ENCODE data around the gene NELL1. TPM values are rescaled to one million over a fixed set of nuclear protein-coding genes. Genes with fewer than 3 reads are reported as not detected.

The NELL1 gene
- total and polyA plus RNA-seq, 2 experiments from 2014 or later = 8.9 to 20.1 TPM

- 97% methylated on average over 1 of the region's 1 CpG for WGBS (ENCODE audit: low lambda C conversion rate, missing lambda C conversion rate)
- Histone ChIP-seq H4K20me1 (ENCODE audit: insufficient read depth, poor library complexity, severe bottlenecking) (no peaks in the 10 kb centered on the region), H3K36me3 (replicated peaks; ENCODE audit: insufficient read depth, low read depth) (no peaks in the 10 kb centered on the region), H3K27me3 (no peaks in the 10 kb centered on the region), H2AFZ (no peak overlapping the region), H3K4me2 (no peak overlapping the region), H3K79me2 (no peaks in the 10 kb centered on the region), H3K4me1 (ENCODE audit: insufficient read depth) (no peaks in the 10 kb centered on the region), H3K27ac (no peak overlapping the region), H3K4me3 (no peak overlapping the region), H3K9me3 (ENCODE audit: low read depth) (no peaks in the 10 kb centered on the region), H3K9me2 (replicated peaks; ENCODE audit: insufficient read depth) (no peaks in the 10 kb centered on the region)
- TF ChIP-seq EZH2 (IDR thresholded peaks at IDR 0.05; ENCODE audit: borderline replicate concordance) (no peak), EZH2phosphoT487 (IDR thresholded peaks at IDR 0.05; ENCODE audit: low read depth, severe bottlenecking, unreplicated experiment) (no peak), CTCF (IDR thresholded peaks at IDR 0.05; ENCODE audit: poor library complexity) (no peak)
- DNase-seq (ENCODE audit: low spot score) = no peak
These were observed 452.6 kb downstream of the NELL1 start for GRCh38 chr11:21121991-21122390.

GRCh38 chr11:21122523-21122922, 453.1 kb downstream of the NELL1 start:
- Histone ChIP-seq H3K79me2 (no peaks in the 10 kb centered on the region), H3K4me3 (no peak overlapping the region), H4K20me1 (ENCODE audit: insufficient read depth, poor library complexity, severe bottlenecking) (no peaks in the 10 kb centered on the region), H3K9me3 (ENCODE audit: low read depth) (no peaks in the 10 kb centered on the region), H2AFZ (no peak overlapping the region), H3K27me3 (no peaks in the 10 kb centered on the region), H3K4me2 (no peak overlapping the region), H3K36me3 (replicated peaks; ENCODE audit: insufficient read depth, low read depth) (no peaks in the 10 kb centered on the region), H3K9me2 (replicated peaks; ENCODE audit: insufficient read depth) (no peaks in the 10 kb centered on the region), H3K27ac (no peak overlapping the region), H3K4me1 (ENCODE audit: insufficient read depth) (no peaks in the 10 kb centered on the region)
- TF ChIP-seq CTCF (IDR thresholded peaks at IDR 0.05; ENCODE audit: poor library complexity) (no peak), EZH2 (IDR thresholded peaks at IDR 0.05; ENCODE audit: borderline replicate concordance) (no peak), EZH2phosphoT487 (IDR thresholded peaks at IDR 0.05; ENCODE audit: low read depth, severe bottlenecking, unreplicated experiment) (no peak)
- DNase-seq (ENCODE audit: low spot score) = no peak
- WGBS (ENCODE audit: low lambda C conversion rate, missing lambda C conversion rate) = 89% methylated on average over 3 of the region's 3 CpGs

GRCh38 chr11:21132146-21132720, 462.8 kb downstream of the NELL1 start:
- Histone ChIP-seq H3K4me1 (ENCODE audit: insufficient read depth) (no peaks in the 10 kb centered on the region), H3K27ac (no peak overlapping the region), H3K9me3 (ENCODE audit: low read depth) (no peaks in the 10 kb centered on the region), H3K4me3 (no peak overlapping the region), H3K27me3 (no peaks in the 10 kb centered on the region), H3K4me2 (no peak overlapping the region), H3K79me2 (no peaks in the 10 kb centered on the region), H2AFZ (no peak overlapping the region), H3K36me3 (replicated peaks; ENCODE audit: insufficient read depth, low read depth) (no peaks in the 10 kb centered on the region), H4K20me1 (ENCODE audit: insufficient read depth, poor library complexity, severe bottlenecking) (no peaks in the 10 kb centered on the region), H3K9me2 (replicated peaks; ENCODE audit: insufficient read depth) (no peaks in the 10 kb centered on the region)
- no peak for TF ChIP-seq CTCF (IDR thresholded peaks at IDR 0.05; ENCODE audit: poor library complexity)
- no peak for TF ChIP-seq EZH2phosphoT487 (IDR thresholded peaks at IDR 0.05; ENCODE audit: low read depth, severe bottlenecking, unreplicated experiment)
- no peak for TF ChIP-seq EZH2 (IDR thresholded peaks at IDR 0.05; ENCODE audit: borderline replicate concordance)
- DNase-seq (ENCODE audit: low spot score) = no peak
- 96% methylated on average over 11 of the region's 11 CpGs for WGBS (ENCODE audit: low lambda C conversion rate, missing lambda C conversion rate)

All from hepatocyte (in vitro differentiated cells).